K562 (cell line): ENCODE results near the gene MARK3.

Experiments
- MXI1 ChIP-seq: IDR thresholded peaks from 2 replicates; pipeline ENCODE4 v1.6.1; 2011; ENCODE audit warnings: low read depth, mild to moderate bottlenecking, improper control_type of control experiment, low read length
- TF ChIP-seq, protein P1 (sequence below): sonication (generic); formaldehyde crosslinking; IDR thresholded peaks from 2 replicates; pipeline ENCODE4 v1.5.0; 2020; ENCODE audit warnings: missing genetic modification reagents
- TF ChIP-seq, protein P2 (sequence below): sonication (generic); formaldehyde crosslinking; IDR thresholded peaks from 2 replicates; pipeline ENCODE4 v1.8.1; 2022; ENCODE audit warnings: missing genetic modification reagents
- TF ChIP-seq, protein P3 (sequence below), 3 experiments: IDR thresholded peaks in 2 of 3; conservative IDR thresholded peaks in 1 of 3; 2 replicates each; pipeline ENCODE4 v1.5.1; 2011 to 2012; ENCODE audit warnings: low read length in 3 of 3, mild to moderate bottlenecking in 3 of 3, control low read depth in 2 of 3, improper control_type of control experiment in 1 of 3, inconsistent platforms in 1 of 3, low read depth in 1 of 3, mixed read lengths in 1 of 3, moderate library complexity in 1 of 3; ENCODE audit not compliant: insufficient read depth in 2 of 3

DNA sequence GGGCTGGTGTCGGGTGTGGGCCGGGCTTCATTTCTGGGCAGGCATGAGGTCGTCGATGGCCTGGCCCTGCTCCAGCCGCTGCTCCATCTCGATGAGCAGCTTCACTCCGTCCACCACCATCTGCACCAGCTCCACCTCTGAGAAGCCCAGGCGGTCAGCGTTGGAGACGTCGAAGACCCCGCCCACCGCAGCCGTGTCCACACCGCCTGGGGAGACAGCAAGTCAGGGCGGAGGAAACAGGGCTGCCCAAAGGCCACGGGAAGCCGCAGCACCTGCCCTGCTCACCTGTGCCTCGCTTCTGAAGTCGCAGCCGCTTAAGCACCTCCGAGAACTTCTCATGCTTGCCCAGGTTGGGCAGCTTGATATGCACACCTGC, 134.6 kb downstream of the MARK3 start:
- TF ChIP-seq, protein P1, sequence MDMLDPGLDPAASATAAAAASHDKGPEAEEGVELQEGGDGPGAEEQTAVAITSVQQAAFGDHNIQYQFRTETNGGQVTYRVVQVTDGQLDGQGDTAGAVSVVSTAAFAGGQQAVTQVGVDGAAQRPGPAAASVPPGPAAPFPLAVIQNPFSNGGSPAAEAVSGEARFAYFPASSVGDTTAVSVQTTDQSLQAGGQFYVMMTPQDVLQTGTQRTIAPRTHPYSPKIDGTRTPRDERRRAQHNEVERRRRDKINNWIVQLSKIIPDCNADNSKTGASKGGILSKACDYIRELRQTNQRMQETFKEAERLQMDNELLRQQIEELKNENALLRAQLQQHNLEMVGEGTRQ (CRISPR knock-in tag), result no peak
- TF ChIP-seq, protein P2, sequence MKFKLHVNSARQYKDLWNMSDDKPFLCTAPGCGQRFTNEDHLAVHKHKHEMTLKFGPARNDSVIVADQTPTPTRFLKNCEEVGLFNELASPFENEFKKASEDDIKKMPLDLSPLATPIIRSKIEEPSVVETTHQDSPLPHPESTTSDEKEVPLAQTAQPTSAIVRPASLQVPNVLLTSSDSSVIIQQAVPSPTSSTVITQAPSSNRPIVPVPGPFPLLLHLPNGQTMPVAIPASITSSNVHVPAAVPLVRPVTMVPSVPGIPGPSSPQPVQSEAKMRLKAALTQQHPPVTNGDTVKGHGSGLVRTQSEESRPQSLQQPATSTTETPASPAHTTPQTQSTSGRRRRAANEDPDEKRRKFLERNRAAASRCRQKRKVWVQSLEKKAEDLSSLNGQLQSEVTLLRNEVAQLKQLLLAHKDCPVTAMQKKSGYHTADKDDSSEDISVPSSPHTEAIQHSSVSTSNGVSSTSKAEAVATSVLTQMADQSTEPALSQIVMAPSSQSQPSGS (CRISPR knock-in tag), result no peak
- TF ChIP-seq MXI1, result no peak
- TF ChIP-seq, protein P3, sequence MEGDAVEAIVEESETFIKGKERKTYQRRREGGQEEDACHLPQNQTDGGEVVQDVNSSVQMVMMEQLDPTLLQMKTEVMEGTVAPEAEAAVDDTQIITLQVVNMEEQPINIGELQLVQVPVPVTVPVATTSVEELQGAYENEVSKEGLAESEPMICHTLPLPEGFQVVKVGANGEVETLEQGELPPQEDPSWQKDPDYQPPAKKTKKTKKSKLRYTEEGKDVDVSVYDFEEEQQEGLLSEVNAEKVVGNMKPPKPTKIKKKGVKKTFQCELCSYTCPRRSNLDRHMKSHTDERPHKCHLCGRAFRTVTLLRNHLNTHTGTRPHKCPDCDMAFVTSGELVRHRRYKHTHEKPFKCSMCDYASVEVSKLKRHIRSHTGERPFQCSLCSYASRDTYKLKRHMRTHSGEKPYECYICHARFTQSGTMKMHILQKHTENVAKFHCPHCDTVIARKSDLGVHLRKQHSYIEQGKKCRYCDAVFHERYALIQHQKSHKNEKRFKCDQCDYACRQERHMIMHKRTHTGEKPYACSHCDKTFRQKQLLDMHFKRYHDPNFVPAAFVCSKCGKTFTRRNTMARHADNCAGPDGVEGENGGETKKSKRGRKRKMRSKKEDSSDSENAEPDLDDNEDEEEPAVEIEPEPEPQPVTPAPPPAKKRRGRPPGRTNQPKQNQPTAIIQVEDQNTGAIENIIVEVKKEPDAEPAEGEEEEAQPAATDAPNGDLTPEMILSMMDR (IDR thresholded peaks at IDR 0.05 in 2 of 3, conservative IDR thresholded peaks at IDR 0.05 in 1 of 3; ENCODE audit: insufficient read depth in 2 of 3, low read depth in 1 of 3, low read length in 3 of 3), result no peak
